ENCODE results near the gene TMTC1. TPM values are rescaled to one million over a fixed set of nuclear protein-coding genes. Genes with fewer than 3 reads are reported as not detected.

The TMTC1 gene
- total and polyA plus RNA-seq, 4 experiments from 2014 or later, result not detected

GRCh38 chr12:29547151-29547632, 236.6 kb downstream of the TMTC1 start:
- Mint-ChIP-seq H3K4me3 (no peak overlapping the region), H3K27me3 (peaks cover 7% of the 10 kb centered on the region in 2 donors), H3K27ac (no peak overlapping the region), H3K9me3 (no peaks in the 10 kb centered on the region), H3K4me1 (no peaks in the 10 kb centered on the region), H3K36me3 (no peaks in the 10 kb centered on the region)
- Histone ChIP-seq H3K27ac (ENCODE audit: low read depth, low read length) (no peak overlapping the region), H3K27me3 (ENCODE audit: insufficient read depth, low read length) (no peaks in the 10 kb centered on the region), H3K9me3 (ENCODE audit: control insufficient read depth in 1 of 2, low read length in 2 of 2) (no peaks in the 10 kb centered on the region), H3K36me3 (ENCODE audit: insufficient read depth, low read length) (no peaks in the 10 kb centered on the region), H3K4me3 (ENCODE audit: low read length in 2 of 2) (no peak overlapping the region), H3K4me1 (ENCODE audit: insufficient read depth, low read length) (no peaks in the 10 kb centered on the region)
- CTCF ChIA-PET (ENCODE audit: partially characterized antibody), result interaction anchor here (1.3 kb wide), 1 partner anchor 9 kb away, joined by 3 read pairs; no protein-coding TSS in a partner anchor
- POLR2A ChIA-PET (ENCODE audit: partially characterized antibody), result no interaction called here
- DNase-seq, result no peak
- intact Hi-C loops (cut with micrococcal nuclease), result no loop called here

GRCh38 chr12:29546000-29546399, 237.7 kb downstream of the TMTC1 start:
- H3K4me3 ChIP-seq (ENCODE audit: low read length in 2 of 2), result no peak overlapping the region
- CTCF ChIA-PET (ENCODE audit: partially characterized antibody), result no interaction called here
- H3K4me1 ChIP-seq (ENCODE audit: insufficient read depth, low read length), result no peaks in the 10 kb centered on the region
- Mint-ChIP-seq H3K9me3 (no peaks in the 10 kb centered on the region), H3K36me3 (no peaks in the 10 kb centered on the region), H3K27ac (no peak overlapping the region), H3K4me3 (no peak overlapping the region), H3K4me1 (no peaks in the 10 kb centered on the region), H3K27me3 (peaks cover 7 to 10% of the 10 kb centered on the region in 2 donors)
- intact Hi-C loops (cut with micrococcal nuclease), result no loop called here
- no peak for DNase-seq
- H3K27me3 ChIP-seq (ENCODE audit: insufficient read depth, low read length), result no peaks in the 10 kb centered on the region
- no peaks in the 10 kb centered on the region for H3K36me3 ChIP-seq (ENCODE audit: insufficient read depth, low read length)
- H3K27ac ChIP-seq (ENCODE audit: low read depth, low read length), result no peak overlapping the region
- H3K9me3 ChIP-seq (ENCODE audit: control insufficient read depth in 1 of 2, low read length in 2 of 2), result no peaks in the 10 kb centered on the region
- POLR2A ChIA-PET (ENCODE audit: partially characterized antibody), result no interaction called here

- Histone ChIP-seq H3K4me1 (ENCODE audit: insufficient read depth, low read length) (no peaks in the 10 kb centered on the region), H3K4me3 (ENCODE audit: low read length in 2 of 2) (no peak overlapping the region), H3K27me3 (ENCODE audit: insufficient read depth, low read length) (no peaks in the 10 kb centered on the region), H3K9me3 (ENCODE audit: control insufficient read depth in 1 of 2, low read length in 2 of 2) (no peaks in the 10 kb centered on the region), H3K27ac (ENCODE audit: low read depth, low read length) (no peak overlapping the region), H3K36me3 (ENCODE audit: insufficient read depth, low read length) (no peaks in the 10 kb centered on the region)
- no peaks in the 10 kb centered on the region for H3K4me1 Mint-ChIP-seq
- H3K4me3 Mint-ChIP-seq, result no peak overlapping the region
- H3K9me3 Mint-ChIP-seq, result no peaks in the 10 kb centered on the region
- no peak overlapping the region for H3K27ac Mint-ChIP-seq
- intact Hi-C loops (cut with micrococcal nuclease), result no loop called here
- CTCF ChIA-PET (ENCODE audit: partially characterized antibody), result interaction anchor here (1.5 kb wide), 1 partner anchor 16 kb away, joined by 6 read pairs; no protein-coding TSS in a partner anchor
- no peak for DNase-seq
- no peaks in the 10 kb centered on the region for H3K36me3 Mint-ChIP-seq
- H3K27me3 Mint-ChIP-seq, result peaks cover 7 to 11% of the 10 kb centered on the region in 2 donors
- POLR2A ChIA-PET (ENCODE audit: partially characterized antibody), result no interaction called here
Measured at GRCh38 chr12:29545102-29545467, 238.7 kb downstream of the TMTC1 start.

GRCh38 chr12:29544428-29545101, 239.2 kb downstream of the TMTC1 start:
- H3K36me3 ChIP-seq (ENCODE audit: insufficient read depth, low read length), result no peaks in the 10 kb centered on the region
- no peaks in the 10 kb centered on the region for H3K9me3 ChIP-seq (ENCODE audit: control insufficient read depth in 1 of 2, low read length in 2 of 2)
- H3K4me3 Mint-ChIP-seq, result no peak overlapping the region
- no peaks in the 10 kb centered on the region for H3K36me3 Mint-ChIP-seq
- no peak overlapping the region for H3K4me3 ChIP-seq (ENCODE audit: low read length in 2 of 2)
- no peak overlapping the region for H3K27ac Mint-ChIP-seq
- CTCF ChIA-PET (ENCODE audit: partially characterized antibody), result interaction anchor here (1.5 kb wide), 1 partner anchor 16 kb away, joined by 6 read pairs; no protein-coding TSS in a partner anchor
- H3K9me3 Mint-ChIP-seq, result no peaks in the 10 kb centered on the region
- no peak overlapping the region for H3K27ac ChIP-seq (ENCODE audit: low read depth, low read length)
- H3K27me3 ChIP-seq (ENCODE audit: insufficient read depth, low read length), result no peaks in the 10 kb centered on the region
- DNase-seq, result no peak
- H3K4me1 Mint-ChIP-seq, result no peaks in the 10 kb centered on the region
- H3K27me3 Mint-ChIP-seq, result peaks cover 9 to 11% of the 10 kb centered on the region in 2 donors
- POLR2A ChIA-PET (ENCODE audit: partially characterized antibody), result no interaction called here
- H3K4me1 ChIP-seq (ENCODE audit: insufficient read depth, low read length), result no peaks in the 10 kb centered on the region
- intact Hi-C loops (cut with micrococcal nuclease), result no loop called here

GRCh38 chr12:29543036-29543435, 240.7 kb downstream of the TMTC1 start:
- Histone ChIP-seq H3K27ac (ENCODE audit: low read depth, low read length) (no peak overlapping the region), H3K4me1 (ENCODE audit: insufficient read depth, low read length) (no peaks in the 10 kb centered on the region), H3K27me3 (ENCODE audit: insufficient read depth, low read length) (no peaks in the 10 kb centered on the region), H3K9me3 (ENCODE audit: control insufficient read depth in 1 of 2, low read length in 2 of 2) (no peaks in the 10 kb centered on the region), H3K4me3 (ENCODE audit: low read length in 2 of 2) (no peak overlapping the region), H3K36me3 (ENCODE audit: insufficient read depth, low read length) (no peaks in the 10 kb centered on the region)
- peaks cover 9 to 11% of the 10 kb centered on the region in 2 donors for H3K27me3 Mint-ChIP-seq
- no peaks in the 10 kb centered on the region for H3K36me3 Mint-ChIP-seq
- DNase-seq, result no peak
- intact Hi-C loops (cut with micrococcal nuclease), result no loop called here
- H3K4me1 Mint-ChIP-seq, result no peaks in the 10 kb centered on the region
- CTCF ChIA-PET (ENCODE audit: partially characterized antibody), result interaction anchor here (0.8 kb wide), 1 partner anchor 8 kb away, joined by 4 read pairs; no protein-coding TSS in a partner anchor
- H3K9me3 Mint-ChIP-seq, result no peaks in the 10 kb centered on the region
- no peak overlapping the region for H3K27ac Mint-ChIP-seq
- no peak overlapping the region for H3K4me3 Mint-ChIP-seq
- POLR2A ChIA-PET (ENCODE audit: partially characterized antibody), result no interaction called here

DNA sequence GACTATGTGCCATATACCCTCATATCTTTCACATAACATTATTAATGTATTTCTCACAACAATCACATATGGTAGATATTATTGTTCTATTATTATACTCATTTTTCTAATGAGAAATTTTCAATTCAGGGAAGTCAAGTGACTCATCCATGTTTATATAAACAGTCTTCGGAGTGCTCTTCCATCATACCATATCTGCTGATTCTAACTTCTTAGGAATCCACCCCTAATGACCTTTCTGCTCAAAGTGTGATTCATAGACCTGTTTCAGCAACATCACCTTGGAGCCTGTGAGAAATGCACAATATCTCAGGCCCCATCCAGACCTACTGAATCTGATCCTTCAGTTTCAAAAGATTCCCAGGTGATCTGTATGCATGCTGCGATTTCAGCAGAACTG, 246.4 kb downstream of the TMTC1 start:
- H3K9me3 Mint-ChIP-seq, result no peaks in the 10 kb centered on the region
- peaks cover 12 to 15% of the 10 kb centered on the region in 2 donors for H3K27me3 Mint-ChIP-seq
- H3K36me3 Mint-ChIP-seq, result no peaks in the 10 kb centered on the region
- H3K4me1 Mint-ChIP-seq, result no peaks in the 10 kb centered on the region
- ChIA-PET CTCF (ENCODE audit: partially characterized antibody) (interaction anchor here (1.3 kb wide), 1 partner anchor 20 kb away, joined by 3 read pairs; no protein-coding TSS in a partner anchor), POLR2A (ENCODE audit: partially characterized antibody) (no interaction called here)
- intact Hi-C loops (cut with micrococcal nuclease), result no loop called here
- no peaks in the 10 kb centered on the region for H3K36me3 ChIP-seq (ENCODE audit: insufficient read depth, low read length)
- DNase-seq, result no peak
- H3K4me3 ChIP-seq (ENCODE audit: low read length in 2 of 2), result no peak overlapping the region
- H3K4me3 Mint-ChIP-seq, result no peak overlapping the region
- H3K4me1 ChIP-seq (ENCODE audit: insufficient read depth, low read length), result no peaks in the 10 kb centered on the region
- H3K9me3 ChIP-seq (ENCODE audit: control insufficient read depth in 1 of 2, low read length in 2 of 2), result no peaks in the 10 kb centered on the region
- no peak overlapping the region for H3K27ac ChIP-seq (ENCODE audit: low read depth, low read length)
- no peaks in the 10 kb centered on the region for H3K27me3 ChIP-seq (ENCODE audit: insufficient read depth, low read length)
- no peak overlapping the region for H3K27ac Mint-ChIP-seq

DNA sequence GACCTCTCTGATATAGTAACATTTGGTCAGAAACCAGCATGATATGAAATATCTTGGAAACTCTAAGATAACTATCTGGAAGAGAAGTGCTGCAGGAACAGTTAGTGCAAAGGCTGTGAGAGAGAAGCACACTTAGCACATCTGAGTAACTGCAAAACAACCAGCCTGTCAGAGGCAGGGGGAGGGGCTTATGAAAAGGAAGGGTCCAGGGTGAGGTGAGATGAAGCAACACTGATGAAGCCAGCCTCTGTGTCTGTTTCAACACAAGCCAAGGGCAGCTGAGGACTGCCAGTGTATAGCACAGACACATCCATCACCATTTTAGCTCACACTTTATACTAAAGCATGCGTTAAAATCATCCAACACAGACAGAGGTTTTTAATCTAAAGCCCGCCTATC, 248.8 kb downstream of the TMTC1 start:
- Mint-ChIP-seq H3K36me3 (no peaks in the 10 kb centered on the region), H3K9me3 (no peaks in the 10 kb centered on the region), H3K4me3 (no peak overlapping the region), H3K27me3 (peaks cover 21 to 24% of the 10 kb centered on the region in 2 donors), H3K27ac (no peak overlapping the region), H3K4me1 (no peaks in the 10 kb centered on the region)
- no peak for DNase-seq
- Histone ChIP-seq H3K9me3 (ENCODE audit: control insufficient read depth in 1 of 2, low read length in 2 of 2) (no peaks in the 10 kb centered on the region), H3K27ac (ENCODE audit: low read depth, low read length) (no peak overlapping the region), H3K36me3 (ENCODE audit: insufficient read depth, low read length) (no peaks in the 10 kb centered on the region), H3K4me3 (ENCODE audit: low read length in 2 of 2) (no peak overlapping the region), H3K4me1 (ENCODE audit: insufficient read depth, low read length) (no peaks in the 10 kb centered on the region), H3K27me3 (ENCODE audit: insufficient read depth, low read length) (no peaks in the 10 kb centered on the region)
- intact Hi-C loops (cut with micrococcal nuclease), result no loop called here
- ChIA-PET POLR2A (ENCODE audit: partially characterized antibody) (no interaction called here), CTCF (ENCODE audit: partially characterized antibody) (interaction anchor here (1.1 kb wide), 1 partner anchor 16 kb away, joined by 4 read pairs; no protein-coding TSS in a partner anchor)
